H1 (cell line): ENCODE data around the gene ATP11A. TPM values are rescaled to one million over a fixed set of nuclear protein-coding genes. Genes with fewer than 3 reads are reported as not detected.

Experiments used
- RBBP5 ChIP-seq: IDR thresholded peaks from 2 replicates; pipeline ENCODE4 v1.7.1; 2012; ENCODE audit warnings: low read depth, mild to moderate bottlenecking, inconsistent platforms, low read length, moderate library complexity, borderline replicate concordance
- polyA plus RNA-seq, 7 experiments: library from polyadenylated mRNA; depleted of rRNA in 3 of 7; stranded (reverse) in 5 of 7; unstranded in 2 of 7; fragments of >200 nt in 5 of 7; fragments of 200-250 nt in 2 of 7; gene quantifications; 1 replicate in 5 of 7; 2 replicates in 1 of 7; 4 replicates in 1 of 7; pipeline versions ENCODE4 v1.2.1 to v1.2.3, GENCODE V29; 2011 to 2013; ENCODE audit warnings: missing spikeins in 2 of 7, mixed read lengths in 2 of 7
- total RNA-seq: library from RNA; stranded (reverse); fragmentation: NEBNext Ultra II Directional; extraction: Animal tissue kit (Norgen Biotek cat#: 25700); gene quantifications from 2 replicates; pipeline ENCODE4 v1.2.1, GENCODE V29; 2021

ATP11A gene
- total and polyA plus RNA-seq, 2 of the 8 experiments (the other 6 are each of a cell fraction or from before 2014, with no cell fraction given): 28.8 to 72.9 TPM

DNA sequence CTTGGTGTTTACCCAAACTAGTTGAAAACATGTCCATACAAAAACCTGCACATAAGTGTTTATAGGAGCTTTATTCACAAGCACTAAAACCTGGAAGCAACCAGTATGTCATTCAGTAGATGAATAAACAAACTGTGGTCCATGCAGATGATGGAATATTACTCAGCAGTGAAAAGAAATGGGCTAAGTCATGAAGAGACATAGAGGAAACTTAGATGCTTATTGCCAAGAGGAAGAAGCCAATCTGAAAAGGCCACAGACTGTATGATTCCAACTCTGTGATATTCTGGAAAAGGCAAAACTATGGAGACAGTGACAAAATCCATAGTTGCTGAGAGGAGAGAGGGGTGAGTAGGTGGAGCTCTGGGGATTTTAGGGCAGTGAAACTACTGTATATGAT lies 240.4 kb downstream of the ATP11A start (continued):
- no peak for TF ChIP-seq RBBP5
